ENCODE results near the gene TK2. TPM values are rescaled to one million over a fixed set of nuclear protein-coding genes. Genes with fewer than 3 reads are reported as not detected.
"Not testable (repeated sequence)": the region's sequence is repeated elsewhere in the genome, so short reads cannot be mapped to it uniquely, and the experiment has no call there.

Gene TK2
- total RNA-seq, 2 donors from 2014 or later, result 5.7 to 6.6 TPM

- Mint-ChIP-seq H3K27ac (no peak overlapping the region), H3K36me3 (ENCODE audit: low read depth) (no peaks in the 10 kb centered on the region), H3K4me1 (peaks cover 18% of the 10 kb centered on the region), H3K27me3 (no peaks in the 10 kb centered on the region), H3K4me3 (no peak overlapping the region), H3K9me3 (no peaks in the 10 kb centered on the region)
- peak; percentile 44 for ATAC-seq (replicated peaks)
Measured at GRCh38 chr16:66476328-66477027, 73.4 kb downstream of the TK2 start.

DNA sequence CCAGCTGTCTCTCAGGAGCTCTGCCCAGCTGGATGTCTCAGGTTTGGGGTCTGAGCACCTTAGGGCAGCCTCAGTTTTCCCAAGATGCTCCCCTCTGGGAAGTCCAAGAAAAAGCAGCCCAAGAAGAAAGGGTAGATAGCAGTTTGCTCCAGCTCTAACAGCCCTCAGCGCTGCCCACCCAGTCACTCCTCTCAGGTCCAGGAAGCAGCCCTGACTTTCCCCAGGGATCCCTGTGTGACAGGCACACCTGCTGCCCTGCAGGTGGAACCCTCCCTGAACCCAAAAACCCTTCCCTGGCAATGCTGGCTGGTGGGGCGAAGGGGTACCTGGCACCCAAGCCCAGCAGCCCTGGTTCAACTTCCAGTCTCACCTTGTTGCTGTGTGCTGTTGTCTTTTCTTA lies 74.7 kb downstream of the TK2 start:
- Mint-ChIP-seq H3K27ac (peak overlapping the region; percentile 81), H3K4me1 (peaks cover 18% of the 10 kb centered on the region), H3K4me3 (peak overlapping the region; percentile 19), H3K27me3 (peaks cover 2% of the 10 kb centered on the region), H3K36me3 (ENCODE audit: low read depth) (no peaks in the 10 kb centered on the region), H3K9me3 (no peaks in the 10 kb centered on the region)
- no peak for ATAC-seq (replicated peaks)

GRCh38 chr16:66474750-66475199 lies 75.1 kb downstream of the TK2 start:
- Mint-ChIP-seq H3K27me3 (peaks cover 5% of the 10 kb centered on the region), H3K27ac (peak overlapping the region; percentile 81), H3K4me3 (peak overlapping the region; percentile 19), H3K36me3 (ENCODE audit: low read depth) (no peaks in the 10 kb centered on the region), H3K4me1 (peaks cover 18% of the 10 kb centered on the region), H3K9me3 (no peaks in the 10 kb centered on the region)
- peak; percentile 94 for ATAC-seq (replicated peaks)

DNA sequence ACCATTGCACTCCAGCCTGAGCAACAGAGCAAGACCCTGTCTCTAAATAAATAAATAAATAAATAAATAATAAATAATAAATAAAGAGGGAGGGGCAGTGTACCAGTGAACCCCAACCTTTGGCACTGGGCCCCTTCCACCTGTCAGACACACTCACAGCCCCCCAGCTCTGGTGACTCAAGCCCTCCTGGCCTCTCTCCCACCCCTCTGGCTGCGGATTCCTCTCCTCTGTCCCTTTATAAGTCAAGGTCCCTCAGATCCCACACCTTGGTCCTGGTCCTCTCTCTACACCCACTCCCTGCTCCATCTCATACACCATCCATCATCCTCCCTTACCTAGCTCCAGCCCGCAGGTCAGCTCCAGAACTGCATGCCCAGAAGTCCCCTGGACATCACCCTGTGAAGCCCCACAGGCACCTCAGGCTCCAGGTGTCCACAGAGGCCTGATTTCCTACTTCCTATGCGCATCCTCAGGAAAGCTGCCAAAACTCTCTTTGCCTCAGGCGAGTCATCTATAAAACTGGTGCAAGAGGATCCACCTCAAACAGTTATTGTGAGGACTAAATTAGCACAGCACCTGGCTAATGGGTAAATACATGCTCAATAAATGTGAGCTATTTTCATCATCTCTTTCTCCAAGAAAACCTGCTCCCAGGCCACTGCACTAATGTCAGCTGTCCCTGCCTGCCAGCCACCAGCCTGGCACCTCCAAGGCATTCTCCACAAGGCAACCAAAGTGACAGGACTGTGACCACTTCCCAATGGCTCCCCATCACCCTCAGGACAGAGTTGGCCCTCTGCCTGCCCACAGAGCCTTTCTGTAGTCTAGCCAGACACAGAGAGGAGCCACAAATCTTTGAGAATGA lies 76.0 kb downstream of the TK2 start:
- H3K9me3 Mint-ChIP-seq, result no peaks in the 10 kb centered on the region
- no peaks in the 10 kb centered on the region for H3K36me3 Mint-ChIP-seq (ENCODE audit: low read depth)
- H3K27me3 Mint-ChIP-seq, result peaks cover 9% of the 10 kb centered on the region
- peak overlapping the region; percentile 81 for H3K27ac Mint-ChIP-seq
- H3K4me1 Mint-ChIP-seq, result peaks cover 17% of the 10 kb centered on the region
- no peak for ATAC-seq (replicated peaks)
- H3K4me3 Mint-ChIP-seq, result no peak overlapping the region

DNA sequence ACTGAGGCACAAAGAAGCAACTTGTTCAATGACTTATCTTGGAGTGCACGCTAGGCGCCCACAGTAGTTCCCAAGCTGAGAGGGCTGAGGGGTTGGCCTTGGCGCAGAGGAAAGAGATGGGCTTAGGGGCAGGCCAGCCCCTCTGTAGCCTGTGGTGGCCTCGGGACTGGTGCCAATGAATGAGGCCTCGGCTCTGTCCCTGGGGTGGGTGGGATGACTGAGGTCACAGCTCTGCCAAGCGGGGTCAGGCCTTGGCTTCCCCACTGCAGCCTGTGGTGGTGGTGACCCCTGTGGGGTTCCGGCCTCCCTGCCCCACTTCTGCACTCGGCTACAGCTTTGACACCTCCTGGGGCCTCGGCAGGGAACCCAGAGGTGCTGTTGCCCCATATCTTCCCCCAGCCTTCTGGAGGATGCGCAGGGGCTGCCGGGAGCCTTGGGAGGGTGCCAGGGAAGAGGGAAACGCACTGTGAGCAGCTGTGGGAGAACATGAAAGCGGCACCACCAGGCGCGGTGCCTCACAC lies 76.8 kb downstream of the TK2 start:
- Mint-ChIP-seq H3K36me3 (ENCODE audit: low read depth) (no peaks in the 10 kb centered on the region), H3K4me3 (no peak overlapping the region), H3K27me3 (peaks cover 10% of the 10 kb centered on the region), H3K4me1 (peaks cover 12% of the 10 kb centered on the region), H3K27ac (no peak overlapping the region), H3K9me3 (no peaks in the 10 kb centered on the region)
- ATAC-seq (replicated peaks), result no peak

- no peaks in the 10 kb centered on the region for H3K36me3 Mint-ChIP-seq (ENCODE audit: low read depth)
- ATAC-seq (replicated peaks), result no peak
- peaks cover 12% of the 10 kb centered on the region for H3K4me1 Mint-ChIP-seq
- no peak overlapping the region for H3K4me3 Mint-ChIP-seq
- H3K27ac Mint-ChIP-seq, result no peak overlapping the region
- H3K9me3 Mint-ChIP-seq, result no peaks in the 10 kb centered on the region
- peaks cover 14% of the 10 kb centered on the region for H3K27me3 Mint-ChIP-seq
Measured at GRCh38 chr16:66471716-66472393, 78.1 kb downstream of the TK2 start.

DNA sequence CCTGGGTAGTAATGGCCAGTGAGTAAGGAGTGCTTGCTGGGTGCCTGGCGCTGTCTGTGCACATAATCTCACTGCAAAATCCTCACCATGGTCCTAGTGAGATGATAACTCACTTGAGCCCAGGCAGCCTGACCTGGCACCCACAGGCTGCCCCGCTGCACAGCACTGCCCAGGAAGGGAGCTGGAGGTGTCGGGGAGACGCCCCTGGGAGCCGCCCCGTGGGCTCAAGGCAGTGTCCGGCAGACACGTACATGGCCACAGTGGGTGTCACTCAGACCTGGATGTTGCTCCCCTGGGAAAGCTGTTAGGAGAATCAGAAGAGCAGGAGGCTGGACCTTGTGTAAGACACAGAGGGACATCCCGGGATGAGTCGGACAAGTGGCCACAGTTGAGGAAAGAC lies 78.7 kb downstream of the TK2 start:
- Mint-ChIP-seq H3K27me3 (peaks cover 16% of the 10 kb centered on the region), H3K9me3 (no peaks in the 10 kb centered on the region), H3K4me1 (peaks cover 12% of the 10 kb centered on the region), H3K4me3 (no peak overlapping the region), H3K36me3 (ENCODE audit: low read depth) (no peaks in the 10 kb centered on the region), H3K27ac (no peak overlapping the region)
- ATAC-seq (replicated peaks), result no peak

DNA sequence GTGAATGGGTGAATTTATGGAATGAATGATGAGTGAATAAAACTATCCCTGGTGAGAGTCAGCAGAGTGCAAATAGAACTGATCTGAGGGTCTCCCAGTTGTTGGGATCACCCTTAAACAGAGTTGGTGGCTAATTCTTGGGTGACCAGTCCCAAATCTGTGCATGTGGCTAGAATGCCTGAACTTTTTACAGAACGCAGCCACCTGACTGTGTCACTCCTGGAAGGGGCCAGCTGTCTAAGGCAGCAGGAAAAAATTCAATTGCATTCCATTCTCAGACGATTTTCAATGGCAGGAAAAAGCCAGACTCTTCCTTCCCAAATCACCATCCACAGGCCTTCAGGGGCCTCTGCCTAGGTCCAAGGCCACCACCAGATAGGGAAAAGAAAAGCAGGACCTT lies 79.4 kb downstream of the TK2 start:
- H3K4me1 Mint-ChIP-seq, result peaks cover 12% of the 10 kb centered on the region
- H3K27me3 Mint-ChIP-seq, result peaks cover 18% of the 10 kb centered on the region
- no peak overlapping the region for H3K4me3 Mint-ChIP-seq
- no peaks in the 10 kb centered on the region for H3K36me3 Mint-ChIP-seq (ENCODE audit: low read depth)
- no peak for ATAC-seq (replicated peaks)
- no peak overlapping the region for H3K27ac Mint-ChIP-seq
- no peaks in the 10 kb centered on the region for H3K9me3 Mint-ChIP-seq

GRCh38 chr16:66469947-66470546 lies 79.9 kb downstream of the TK2 start:
- H3K27ac Mint-ChIP-seq, result no peak overlapping the region
- H3K9me3 Mint-ChIP-seq, result no peaks in the 10 kb centered on the region
- no peak for ATAC-seq (replicated peaks)
- H3K36me3 Mint-ChIP-seq (ENCODE audit: low read depth), result no peaks in the 10 kb centered on the region
- H3K27me3 Mint-ChIP-seq, result peaks cover 21% of the 10 kb centered on the region
- H3K4me1 Mint-ChIP-seq, result peaks cover 11% of the 10 kb centered on the region
- H3K4me3 Mint-ChIP-seq, result no peak overlapping the region

- no peak for ATAC-seq (replicated peaks)
- H3K4me3 Mint-ChIP-seq, result no peak overlapping the region
- H3K9me3 Mint-ChIP-seq, result no peaks in the 10 kb centered on the region
- peaks cover 5% of the 10 kb centered on the region for H3K4me1 Mint-ChIP-seq
- no peaks in the 10 kb centered on the region for H3K36me3 Mint-ChIP-seq (ENCODE audit: low read depth)
- H3K27ac Mint-ChIP-seq, result no peak overlapping the region
- H3K27me3 Mint-ChIP-seq, result peaks cover 26% of the 10 kb centered on the region
Measured at GRCh38 chr16:66469291-66469946, 80.5 kb downstream of the TK2 start.

DNA sequence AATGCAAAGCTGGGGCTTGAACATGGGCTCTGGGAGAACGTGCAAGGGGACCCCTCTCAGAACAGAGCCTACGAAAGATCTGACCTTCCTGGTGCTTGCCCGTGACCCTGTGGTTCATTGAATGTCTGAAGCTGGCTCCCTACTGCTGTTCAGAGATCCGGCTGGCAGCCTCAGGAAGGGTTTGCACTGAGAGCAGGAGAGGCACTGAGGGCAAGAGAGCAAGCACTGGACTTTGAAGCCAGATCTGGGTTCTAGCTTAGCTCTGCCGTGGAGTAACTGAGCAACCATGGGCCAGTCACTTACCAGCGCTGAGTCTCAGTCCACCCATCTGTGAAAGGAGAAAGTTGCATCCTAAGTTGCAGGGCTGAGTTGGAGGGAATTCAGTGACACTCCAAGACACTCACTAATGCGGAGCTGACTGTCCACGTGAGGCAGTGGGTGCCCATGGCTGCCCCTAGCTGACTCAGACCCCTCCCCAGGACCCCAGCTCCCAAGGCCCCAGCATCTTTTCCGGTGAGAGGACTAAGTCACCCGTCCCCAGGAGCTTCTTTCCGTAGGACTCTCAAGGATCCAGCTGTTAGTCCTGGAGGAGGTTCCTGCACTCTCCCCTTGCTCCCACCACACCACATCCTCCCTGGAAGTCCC lies 81.5 kb downstream of the TK2 start:
- H3K27me3 Mint-ChIP-seq, result peaks cover 31% of the 10 kb centered on the region
- H3K27ac Mint-ChIP-seq, result no peak overlapping the region
- H3K4me3 Mint-ChIP-seq, result no peak overlapping the region
- ATAC-seq (replicated peaks), result no peak
- H3K36me3 Mint-ChIP-seq (ENCODE audit: low read depth), result no peaks in the 10 kb centered on the region
- H3K4me1 Mint-ChIP-seq, result no peaks in the 10 kb centered on the region
- no peaks in the 10 kb centered on the region for H3K9me3 Mint-ChIP-seq

DNA sequence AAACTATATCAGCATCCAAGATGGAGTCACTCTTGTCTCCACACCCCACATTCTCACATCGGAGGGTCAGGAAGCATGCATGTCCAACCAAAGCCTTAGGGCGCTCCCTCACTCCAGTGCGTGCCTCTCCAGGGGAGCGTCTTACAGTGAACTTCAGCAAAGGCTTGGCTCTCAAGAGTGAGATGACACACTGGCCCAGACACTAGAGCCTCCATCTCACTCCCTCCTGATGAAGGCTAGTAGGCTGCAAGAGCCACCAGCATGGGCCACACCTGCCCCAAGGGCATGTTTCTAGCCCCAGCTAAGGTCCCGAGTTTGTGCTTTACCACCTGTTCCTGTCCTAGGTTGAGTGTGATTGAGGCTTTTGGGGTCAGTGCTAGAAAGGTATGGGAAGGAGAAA lies 82.3 kb downstream of the TK2 start:
- no peak overlapping the region for H3K27ac Mint-ChIP-seq
- no peak overlapping the region for H3K4me3 Mint-ChIP-seq
- no peak for ATAC-seq (replicated peaks)
- peaks cover 33% of the 10 kb centered on the region for H3K27me3 Mint-ChIP-seq
- no peaks in the 10 kb centered on the region for H3K9me3 Mint-ChIP-seq
- no peaks in the 10 kb centered on the region for H3K4me1 Mint-ChIP-seq
- H3K36me3 Mint-ChIP-seq (ENCODE audit: low read depth), result no peaks in the 10 kb centered on the region

- H3K36me3 Mint-ChIP-seq (ENCODE audit: low read depth); H3K9me3 Mint-ChIP-seq; H3K4me3 Mint-ChIP-seq; H3K27ac Mint-ChIP-seq; ATAC-seq (replicated peaks); H3K4me1 Mint-ChIP-seq: not testable (repeated sequence)
- H3K27me3 Mint-ChIP-seq, result peaks cover 34% of the 10 kb centered on the region
Measured at GRCh38 chr16:66466636-66467035, 83.3 kb downstream of the TK2 start.

Data from activated T-helper 17 cell treated with anti-CD3 and anti-CD28 coated beads, Interleukin-2, amount 50 U/mL, for 72 hours (primary cell).